K562 (cell line): ENCODE results near the gene FNBP1. TPM values are rescaled to one million over a fixed set of nuclear protein-coding genes. Genes with fewer than 3 reads are reported as not detected.

Experiments used
- EGR1 ChIP-seq: fragments of 450-650 bp; conservative IDR thresholded peaks from 2 replicates; pipeline ENCODE4 v1.6.1; 2017; ENCODE audit warnings: mild to moderate bottlenecking
- FOXA3 ChIP-seq, 2 experiments: fragments of 450-650 bp in 1 of 2; sonication (generic) in 1 of 2; formaldehyde crosslinking; IDR thresholded peaks in 1 of 2; conservative IDR thresholded peaks in 1 of 2; 2 replicates each; pipeline versions ENCODE4 v1.4.0 to v1.8.0; 2020 to 2022; ENCODE audit warnings: mild to moderate bottlenecking in 2 of 2, missing genetic modification reagents in 1 of 2
- GABPA ChIP-seq: fragments of 200-800 bp; sonication (Bioruptor generic); conservative IDR thresholded peaks from 2 replicates; pipeline ENCODE4 v1.6.1; 2016; ENCODE audit warnings: low read depth, missing genetic modification characterization, missing compliant biosample characterization
- PRMT5 ChIP-seq: sonication (generic); formaldehyde crosslinking; IDR thresholded peaks from 2 replicates; pipeline ENCODE4 v1.5.0; 2020; ENCODE audit warnings: missing genetic modification reagents
- TRIM24 ChIP-seq, 2 experiments: fragments of 450-650 bp; IDR thresholded peaks; 2 replicates each; pipeline ENCODE4 v1.6.1; 2016
- ZNF347 ChIP-seq: fragments of 450-650 bp; formaldehyde crosslinking; IDR thresholded peaks from 2 replicates; pipeline ENCODE4 v1.4.0; 2020; ENCODE audit warnings: low read depth, mild to moderate bottlenecking, moderate library complexity
- polyA plus RNA-seq, 8 experiments: library from polyadenylated mRNA; depleted of rRNA in 4 of 8; stranded (reverse) in 5 of 8; unstranded in 3 of 8; fragments of >200 nt; fragmentation: Nextera tagmentation in 2 of 8; fragmentation: Illumina TruSeq in 1 of 8; extraction: Ambion mirVana in 2 of 8; extraction: Trizol in 1 of 8; gene quantifications; 2 replicates each; pipeline versions ENCODE4 v1.2.1 to v1.2.3, GENCODE V29; 2011 to 2014; ENCODE audit warnings: inconsistent platforms in 1 of 8, missing spikeins in 1 of 8
- total RNA-seq, 7 experiments: library from RNA; depleted of rRNA in 6 of 7; stranded (reverse); fragments of >200 nt in 6 of 7; fragmentation: Illumina TruSeq in 2 of 7; extraction: Trizol in 2 of 7; gene quantifications; 2 replicates each; pipeline versions ENCODE4 v1.2.1 to v1.2.3, GENCODE V29; 2011 to 2021; ENCODE audit warnings: low replicate concordance in 1 of 7
- TF ChIP-seq, protein P1 (sequence below): sonication (generic); formaldehyde crosslinking; IDR thresholded peaks from 2 replicates; pipeline ENCODE4 v1.8.0; 2022; ENCODE audit warnings: mild to moderate bottlenecking, missing genetic modification reagents
- TF ChIP-seq, protein P2 (sequence below): fragments of 250-450 bp; sonication (Bioruptor Pico); IDR thresholded peaks from 2 replicates; pipeline ENCODE4 v1.8.0; 2022; ENCODE audit warnings: inconsistent platforms, mild to moderate bottlenecking, moderate library complexity, borderline replicate concordance
- TF ChIP-seq, protein P3 (sequence below), 2 experiments: fragments of 450-650 bp; IDR thresholded peaks; 2 replicates each; pipeline ENCODE4 v1.6.1; 2016; ENCODE audit warnings: mild to moderate bottlenecking in 2 of 2, borderline replicate concordance in 1 of 2, low read depth in 1 of 2, moderate library complexity in 1 of 2
- TF ChIP-seq, protein P4 (sequence below): fragments of 450-650 bp; IDR thresholded peaks from 2 replicates; pipeline ENCODE4 v1.6.1; 2017; ENCODE audit warnings: antibody characterized with exemption, mild to moderate bottlenecking

The FNBP1 gene
- total and polyA plus RNA-seq, 9 of the 15 experiments (the other 6 are each of a cell fraction or from before 2014, with no cell fraction given) = 1.8 to 14.9 (median 7.6) TPM

DNA sequence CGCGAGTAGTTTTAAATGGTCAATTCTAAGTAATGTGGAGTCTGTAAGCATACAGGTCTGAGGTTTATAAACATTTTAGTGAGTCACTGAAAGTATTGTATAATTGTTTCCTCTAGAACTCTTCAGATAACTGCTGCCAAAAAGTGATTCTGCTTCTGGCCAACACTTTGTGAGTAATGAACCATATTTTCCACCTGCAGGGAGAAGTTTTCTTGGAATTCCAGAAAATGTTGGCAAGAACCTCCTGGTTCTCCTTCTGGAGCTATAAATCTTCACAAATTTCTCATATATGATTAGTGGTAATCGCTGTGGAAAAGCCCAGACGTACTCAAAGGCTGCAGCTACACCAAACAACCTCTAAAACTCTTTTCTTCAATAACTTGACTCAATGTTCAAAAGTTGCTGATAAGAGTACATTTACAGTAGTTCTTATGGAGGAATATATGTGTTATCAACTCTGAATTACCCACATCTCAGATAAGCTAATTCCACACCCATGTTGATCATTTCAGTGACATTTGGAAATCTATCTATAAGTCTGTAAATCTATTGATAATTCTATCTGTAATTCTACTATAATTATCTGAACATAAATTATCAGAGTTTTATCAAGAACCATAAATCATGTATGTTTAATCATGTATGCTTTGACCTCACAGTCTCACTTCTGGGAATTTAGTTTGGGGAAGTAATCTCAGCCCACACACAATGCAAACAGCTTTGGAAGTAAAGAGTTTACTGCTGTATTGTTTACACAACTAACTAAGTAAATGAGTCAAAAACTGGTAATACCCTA is 74.1 kb downstream of the FNBP1 start (continued):
- TF ChIP-seq FOXA3 (CRISPR knock-in tag; conservative IDR thresholded peaks at IDR 0.05 in 1 of 2, IDR thresholded peaks at IDR 0.05 in 1 of 2) (peak in 1 of 2 experiments; percentile 88; a peak in 2 of 4 replicates), TRIM24 (IDR thresholded peaks at IDR 0.05) (no peak), GABPA (tag) (no peak), EGR1 (0 out of 2 replicates have a peak, but pooled peaks have one; percentile 12), ZNF347 (CRISPR knock-in tag) (no peak), PRMT5 (CRISPR knock-in tag) (no peak)
- TF ChIP-seq, protein P1, sequence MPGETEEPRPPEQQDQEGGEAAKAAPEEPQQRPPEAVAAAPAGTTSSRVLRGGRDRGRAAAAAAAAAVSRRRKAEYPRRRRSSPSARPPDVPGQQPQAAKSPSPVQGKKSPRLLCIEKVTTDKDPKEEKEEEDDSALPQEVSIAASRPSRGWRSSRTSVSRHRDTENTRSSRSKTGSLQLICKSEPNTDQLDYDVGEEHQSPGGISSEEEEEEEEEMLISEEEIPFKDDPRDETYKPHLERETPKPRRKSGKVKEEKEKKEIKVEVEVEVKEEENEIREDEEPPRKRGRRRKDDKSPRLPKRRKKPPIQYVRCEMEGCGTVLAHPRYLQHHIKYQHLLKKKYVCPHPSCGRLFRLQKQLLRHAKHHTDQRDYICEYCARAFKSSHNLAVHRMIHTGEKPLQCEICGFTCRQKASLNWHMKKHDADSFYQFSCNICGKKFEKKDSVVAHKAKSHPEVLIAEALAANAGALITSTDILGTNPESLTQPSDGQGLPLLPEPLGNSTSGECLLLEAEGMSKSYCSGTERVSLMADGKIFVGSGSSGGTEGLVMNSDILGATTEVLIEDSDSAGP (CRISPR knock-in tag) = no peak
- TF ChIP-seq, protein P2, sequence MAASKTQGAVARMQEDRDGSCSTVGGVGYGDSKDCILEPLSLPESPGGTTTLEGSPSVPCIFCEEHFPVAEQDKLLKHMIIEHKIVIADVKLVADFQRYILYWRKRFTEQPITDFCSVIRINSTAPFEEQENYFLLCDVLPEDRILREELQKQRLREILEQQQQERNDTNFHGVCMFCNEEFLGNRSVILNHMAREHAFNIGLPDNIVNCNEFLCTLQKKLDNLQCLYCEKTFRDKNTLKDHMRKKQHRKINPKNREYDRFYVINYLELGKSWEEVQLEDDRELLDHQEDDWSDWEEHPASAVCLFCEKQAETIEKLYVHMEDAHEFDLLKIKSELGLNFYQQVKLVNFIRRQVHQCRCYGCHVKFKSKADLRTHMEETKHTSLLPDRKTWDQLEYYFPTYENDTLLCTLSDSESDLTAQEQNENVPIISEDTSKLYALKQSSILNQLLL (CRISPR knock-in tag) = no peak
- TF ChIP-seq, protein P3, sequence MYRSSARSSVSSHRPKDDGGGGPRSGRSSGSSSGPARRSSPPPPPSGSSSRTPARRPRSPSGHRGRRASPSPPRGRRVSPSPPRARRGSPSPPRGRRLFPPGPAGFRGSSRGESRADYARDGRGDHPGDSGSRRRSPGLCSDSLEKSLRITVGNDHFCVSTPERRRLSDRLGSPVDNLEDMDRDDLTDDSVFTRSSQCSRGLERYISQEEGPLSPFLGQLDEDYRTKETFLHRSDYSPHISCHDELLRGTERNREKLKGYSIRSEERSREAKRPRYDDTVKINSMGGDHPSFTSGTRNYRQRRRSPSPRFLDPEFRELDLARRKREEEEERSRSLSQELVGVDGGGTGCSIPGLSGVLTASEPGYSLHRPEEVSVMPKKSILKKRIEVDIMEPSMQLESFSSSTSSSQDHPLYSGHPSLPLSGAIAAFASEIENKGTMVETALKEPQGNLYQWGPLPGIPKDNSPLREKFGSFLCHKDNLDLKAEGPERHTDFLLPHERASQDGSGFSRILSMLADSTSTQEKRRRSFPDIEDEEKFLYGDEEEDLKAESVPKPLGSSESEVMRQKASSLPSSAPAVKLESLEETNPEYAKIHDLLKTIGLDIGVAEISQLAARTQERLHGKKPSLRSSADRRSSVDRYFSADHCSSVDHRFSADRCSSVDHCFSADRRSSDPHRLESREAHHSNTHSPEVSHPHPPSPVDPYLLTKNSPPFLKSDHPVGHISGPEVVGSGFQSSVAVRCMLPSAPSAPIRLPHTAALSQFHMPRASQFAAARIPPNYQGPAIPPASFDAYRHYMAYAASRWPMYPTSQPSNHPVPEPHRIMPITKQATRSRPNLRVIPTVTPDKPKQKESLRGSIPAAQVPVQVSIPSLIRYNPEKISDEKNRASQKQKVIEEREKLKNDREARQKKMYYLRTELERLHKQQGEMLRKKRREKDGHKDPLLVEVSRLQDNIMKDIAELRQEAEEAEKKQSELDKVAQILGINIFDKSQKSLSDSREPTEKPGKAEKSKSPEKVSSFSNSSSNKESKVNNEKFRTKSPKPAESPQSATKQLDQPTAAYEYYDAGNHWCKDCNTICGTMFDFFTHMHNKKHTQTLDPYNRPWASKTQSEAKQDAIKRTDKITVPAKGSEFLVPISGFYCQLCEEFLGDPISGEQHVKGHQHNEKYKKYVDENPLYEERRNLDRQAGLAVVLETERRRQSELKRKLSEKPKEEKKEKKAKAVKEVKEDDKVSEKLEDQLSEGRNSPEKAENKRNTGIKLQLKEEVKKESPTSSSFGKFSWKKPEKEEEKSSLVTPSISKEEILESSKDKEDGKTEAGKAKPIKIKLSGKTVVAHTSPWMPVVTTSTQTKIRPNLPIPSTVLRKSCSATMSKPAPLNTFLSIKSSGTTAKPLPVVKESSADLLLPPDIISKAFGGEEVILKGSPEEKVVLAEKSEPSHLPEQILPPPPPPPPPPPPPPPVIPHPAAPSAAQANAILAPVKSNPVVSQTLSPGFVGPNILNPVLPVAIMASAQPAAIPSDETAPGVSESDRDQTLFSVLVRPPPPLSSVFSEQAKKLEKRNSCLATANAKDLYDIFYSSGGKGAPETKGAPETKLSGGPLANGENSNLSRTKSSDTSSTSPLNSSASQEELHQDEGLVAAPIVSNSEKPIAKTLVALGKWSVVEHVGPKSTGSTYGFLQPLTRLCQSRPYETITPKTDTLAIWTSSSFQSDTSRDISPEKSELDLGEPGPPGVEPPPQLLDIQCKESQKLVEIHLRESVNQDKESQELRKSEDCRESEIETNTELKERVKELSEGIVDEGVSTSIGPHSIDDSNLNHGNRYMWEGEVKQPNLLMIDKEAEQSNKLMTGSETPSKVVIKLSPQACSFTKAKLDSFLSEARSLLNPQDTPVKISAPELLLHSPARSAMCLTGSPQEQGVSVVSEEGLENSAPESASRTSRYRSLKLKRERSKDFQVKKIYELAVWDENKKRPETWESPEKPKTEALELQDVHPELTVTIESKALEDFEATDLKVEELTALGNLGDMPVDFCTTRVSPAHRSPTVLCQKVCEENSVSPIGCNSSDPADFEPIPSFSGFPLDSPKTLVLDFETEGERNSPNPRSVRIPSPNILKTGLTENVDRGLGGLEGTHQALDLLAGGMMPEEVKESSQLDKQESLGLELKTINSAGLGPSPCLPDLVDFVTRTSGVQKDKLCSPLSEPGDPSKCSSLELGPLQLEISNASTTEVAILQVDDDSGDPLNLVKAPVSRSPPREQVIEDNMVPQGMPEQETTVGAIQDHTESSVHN (IDR thresholded peaks at IDR 0.05; ENCODE audit: borderline replicate concordance in 1 of 2, low read depth in 1 of 2) = peak in 1 of 2 experiments; percentile 33; a peak in 1 of 4 replicates
- TF ChIP-seq, protein P4, sequence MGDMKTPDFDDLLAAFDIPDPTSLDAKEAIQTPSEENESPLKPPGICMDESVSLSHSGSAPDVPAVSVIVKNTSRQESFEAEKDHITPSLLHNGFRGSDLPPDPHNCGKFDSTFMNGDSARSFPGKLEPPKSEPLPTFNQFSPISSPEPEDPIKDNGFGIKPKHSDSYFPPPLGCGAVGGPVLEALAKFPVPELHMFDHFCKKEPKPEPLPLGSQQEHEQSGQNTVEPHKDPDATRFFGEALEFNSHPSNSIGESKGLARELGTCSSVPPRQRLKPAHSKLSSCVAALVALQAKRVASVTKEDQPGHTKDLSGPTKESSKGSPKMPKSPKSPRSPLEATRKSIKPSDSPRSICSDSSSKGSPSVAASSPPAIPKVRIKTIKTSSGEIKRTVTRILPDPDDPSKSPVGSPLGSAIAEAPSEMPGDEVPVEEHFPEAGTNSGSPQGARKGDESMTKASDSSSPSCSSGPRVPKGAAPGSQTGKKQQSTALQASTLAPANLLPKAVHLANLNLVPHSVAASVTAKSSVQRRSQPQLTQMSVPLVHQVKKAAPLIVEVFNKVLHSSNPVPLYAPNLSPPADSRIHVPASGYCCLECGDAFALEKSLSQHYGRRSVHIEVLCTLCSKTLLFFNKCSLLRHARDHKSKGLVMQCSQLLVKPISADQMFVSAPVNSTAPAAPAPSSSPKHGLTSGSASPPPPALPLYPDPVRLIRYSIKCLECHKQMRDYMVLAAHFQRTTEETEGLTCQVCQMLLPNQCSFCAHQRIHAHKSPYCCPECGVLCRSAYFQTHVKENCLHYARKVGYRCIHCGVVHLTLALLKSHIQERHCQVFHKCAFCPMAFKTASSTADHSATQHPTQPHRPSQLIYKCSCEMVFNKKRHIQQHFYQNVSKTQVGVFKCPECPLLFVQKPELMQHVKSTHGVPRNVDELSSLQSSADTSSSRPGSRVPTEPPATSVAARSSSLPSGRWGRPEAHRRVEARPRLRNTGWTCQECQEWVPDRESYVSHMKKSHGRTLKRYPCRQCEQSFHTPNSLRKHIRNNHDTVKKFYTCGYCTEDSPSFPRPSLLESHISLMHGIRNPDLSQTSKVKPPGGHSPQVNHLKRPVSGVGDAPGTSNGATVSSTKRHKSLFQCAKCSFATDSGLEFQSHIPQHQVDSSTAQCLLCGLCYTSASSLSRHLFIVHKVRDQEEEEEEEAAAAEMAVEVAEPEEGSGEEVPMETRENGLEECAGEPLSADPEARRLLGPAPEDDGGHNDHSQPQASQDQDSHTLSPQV = no peak
